ENCODE measurements around the gene PLEKHA1.

GRCh38 chr10:122458693-122459092, 84.2 kb downstream of the PLEKHA1 start:
- no peak for TF ChIP-seq CTCF (IDR thresholded peaks at IDR 0.05)
- TF ChIP-seq ZFX (IDR thresholded peaks at IDR 0.05; ENCODE audit: borderline replicate concordance): no peak
